SIG-M5 (cell line): Measurements from ENCODE around the gene POLR1D.

Experiments
- DNase-seq: peaks from one replicate; lab custom pipeline; 2025; lab: John Stamatoyannopoulos, UW

The POLR1D gene

GRCh38 chr13:27639186-27639585 lies 17.5 kb downstream of the POLR1D start:
- DNase-seq = no peak

GRCh38 chr13:27641711-27642502 lies 20.2 kb downstream of the POLR1D start:
- DNase-seq = no peak

GRCh38 chr13:27643334-27644132 lies 21.8 kb downstream of the POLR1D start:
- no peak for DNase-seq

GRCh38 chr13:27644302-27644701 lies 22.6 kb downstream of the POLR1D start:
- DNase-seq = no peak

DNA sequence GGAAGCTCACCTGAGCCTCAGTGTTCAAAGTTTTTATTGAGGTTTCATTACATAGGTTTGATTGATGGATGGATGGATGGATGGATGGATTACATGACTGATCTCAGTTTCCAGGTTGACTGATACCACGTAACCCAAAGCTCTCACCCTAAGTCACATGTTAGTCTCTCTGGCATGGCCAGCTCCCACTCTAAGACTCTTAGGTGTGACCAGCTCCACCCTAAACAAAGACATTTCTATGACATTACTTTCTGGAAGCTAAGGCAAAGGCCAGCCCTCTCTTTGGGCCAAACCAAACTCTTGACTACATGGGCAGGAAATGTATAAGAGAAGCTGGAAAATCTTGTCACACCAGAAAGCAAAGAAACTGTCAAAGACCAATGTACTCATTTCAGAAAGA lies 28.6 kb downstream of the POLR1D start:
- no peak for DNase-seq

- no peak for DNase-seq
These were observed 32.4 kb downstream of the POLR1D start for GRCh38 chr13:27654059-27654458.

DNA sequence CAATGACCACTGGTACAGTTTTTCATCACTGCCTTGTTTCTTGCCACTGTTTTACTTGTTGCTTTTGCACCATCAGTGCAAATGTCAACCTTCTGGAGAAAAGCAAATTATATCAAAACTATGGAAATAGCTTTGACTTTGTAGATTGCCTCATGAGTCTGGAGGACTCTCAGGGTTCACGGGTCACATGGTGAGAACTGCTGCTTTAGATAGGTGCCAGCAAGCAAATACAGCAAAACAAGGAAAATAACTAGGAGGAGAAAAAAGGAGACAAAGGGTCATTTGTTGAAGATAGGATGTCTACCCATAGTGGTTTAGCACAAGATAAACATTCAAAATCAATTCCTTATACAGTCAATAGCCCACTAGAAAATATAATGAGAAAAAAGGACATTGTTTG lies 33.1 kb downstream of the POLR1D start:
- no peak for DNase-seq

- DNase-seq = no peak
These were observed 36.0 kb downstream of the POLR1D start for GRCh38 chr13:27657724-27658123.

DNA sequence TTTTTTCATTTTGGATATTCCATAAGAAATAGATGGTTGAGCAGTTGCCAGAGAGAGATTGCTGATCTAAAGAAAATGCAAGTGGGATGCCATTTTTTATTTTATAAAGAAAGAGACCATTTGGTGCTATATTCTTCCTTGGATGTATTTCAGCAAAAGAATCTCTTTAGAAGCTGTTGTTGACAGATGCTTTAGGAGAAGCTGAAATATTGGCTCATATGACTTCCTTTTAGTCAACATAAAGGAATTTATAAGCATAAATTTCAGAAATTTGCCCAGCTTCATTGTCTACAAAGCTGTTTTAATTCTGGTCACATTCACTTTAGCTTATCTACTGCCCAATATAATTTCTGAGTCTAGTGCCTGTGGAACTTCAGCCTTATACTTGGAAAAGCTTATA lies 36.9 kb downstream of the POLR1D start:
- no peak for DNase-seq

- DNase-seq = no peak
These were observed 37.6 kb downstream of the POLR1D start for GRCh38 chr13:27659145-27659865.

GRCh38 chr13:27660511-27660910 lies 38.8 kb downstream of the POLR1D start:
- DNase-seq = no peak

- DNase-seq = no peak
These were observed 39.3 kb downstream of the POLR1D start for GRCh38 chr13:27661017-27661416.

DNA sequence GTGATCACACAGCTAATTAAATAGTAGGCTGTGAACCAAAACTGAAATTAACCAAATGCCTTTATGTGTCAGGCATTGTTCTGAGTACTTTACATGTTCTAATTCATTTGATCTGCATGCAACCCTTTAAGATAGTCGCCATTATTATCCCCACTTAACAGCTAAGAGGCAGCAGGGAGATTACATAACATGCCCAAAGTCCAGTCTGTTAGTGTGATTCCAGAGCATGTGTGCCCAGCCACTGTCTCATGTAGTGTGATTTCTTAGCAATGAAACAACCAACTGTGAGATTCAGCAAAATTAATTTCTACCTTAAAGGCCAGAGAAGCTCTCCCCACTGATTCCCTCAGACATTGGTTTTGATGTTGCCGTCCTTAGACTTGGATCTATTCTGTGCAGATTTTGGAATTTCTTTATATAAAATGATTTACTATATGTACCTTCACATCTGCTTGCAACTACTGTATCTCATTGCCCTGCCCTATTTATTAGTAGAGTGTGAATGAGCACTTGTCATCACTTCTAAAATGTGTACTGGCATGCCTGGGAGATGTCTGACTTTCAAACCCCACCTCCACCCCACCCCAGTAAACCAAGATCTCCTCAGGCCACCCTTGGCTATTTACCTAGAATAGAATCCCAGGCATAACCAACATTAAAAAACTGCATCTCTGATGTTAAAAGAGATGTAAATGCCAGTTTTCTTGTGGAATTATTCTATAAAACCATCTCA lies 41.2 kb downstream of the POLR1D start:
- DNase-seq = no peak

- DNase-seq = no peak
These were observed 42.3 kb downstream of the POLR1D start for GRCh38 chr13:27663947-27664346.

GRCh38 chr13:27665333-27665732 lies 43.6 kb downstream of the POLR1D start:
- no peak for DNase-seq

DNA sequence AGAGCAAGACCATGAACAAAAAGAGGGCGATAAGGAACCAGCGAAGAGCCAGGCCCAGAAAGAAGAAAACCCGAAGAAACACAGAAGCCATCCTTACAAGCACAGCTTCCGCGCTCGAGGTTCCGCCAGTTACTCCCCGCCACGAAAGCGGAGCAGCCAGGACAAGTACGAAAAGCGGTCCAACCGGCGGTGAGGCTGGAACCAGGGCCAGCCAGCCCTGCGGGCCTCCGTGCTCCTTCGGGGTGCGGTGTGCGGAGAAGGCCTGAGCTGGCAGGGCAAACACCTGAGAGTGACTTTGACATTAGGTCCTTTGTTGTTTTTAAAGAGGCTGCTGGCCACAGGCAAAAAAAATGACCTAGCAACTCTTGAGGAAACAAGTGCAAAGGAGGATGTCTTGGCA lies 44.1 kb downstream of the POLR1D start:
- DNase-seq = no peak

GRCh38 chr13:27666951-27667350 lies 45.3 kb downstream of the POLR1D start:
- no peak for DNase-seq

GRCh38 chr13:27667946-27668345 lies 46.3 kb downstream of the POLR1D start:
- no peak for DNase-seq

DNA sequence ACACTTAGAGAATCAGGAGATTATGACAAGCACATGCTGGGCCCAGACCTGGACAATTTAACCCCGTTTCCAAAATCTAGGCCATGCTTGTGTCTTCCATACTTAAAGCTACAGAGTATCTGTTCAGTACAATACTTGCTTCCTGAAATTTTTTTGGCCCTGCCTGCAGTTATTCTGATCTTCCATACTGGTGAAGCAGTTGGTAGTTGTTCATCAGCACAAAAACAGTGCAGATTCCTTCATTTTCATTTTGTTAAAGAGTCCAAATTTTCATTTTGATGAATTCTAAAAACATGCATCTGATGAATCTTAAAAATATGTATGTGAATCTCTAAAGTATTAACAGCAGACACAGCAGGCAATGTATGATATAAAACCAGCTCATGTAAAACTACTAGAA lies 49.2 kb downstream of the POLR1D start:
- no peak for DNase-seq

- no peak for DNase-seq
These were observed 50.3 kb downstream of the POLR1D start for GRCh38 chr13:27672025-27672424.
